HL-60 (cell line): ENCODE data around the gene PGC.

Source experiments
- DNase-seq, 2 experiments: peaks; one replicate each; pipeline ENCODE4 v3.0.0-alpha.2; 2010 to 2020; ENCODE audit warnings: low read depth in 1 of 2, low spot score in 1 of 2
- H3K27ac ChIP-seq: fragments of 250-450 bp; sonication (Bioruptor Pico); replicated peaks from 2 replicates; pipeline ENCODE4 v1.5.1; 2020; ENCODE audit warnings: mild to moderate bottlenecking, moderate library complexity
- H3K27me3 ChIP-seq: fragments of 250-450 bp; sonication (Bioruptor Pico); 2 replicates; pipeline ENCODE4 v1.5.1; 2021; ENCODE audit warnings: mild to moderate bottlenecking, moderate library complexity; ENCODE audit not compliant: insufficient read depth, poor library complexity, severe bottlenecking
- H3K4me3 ChIP-seq: replicated peaks from 2 replicates; pipeline ENCODE4 v1.5.1; 2011; ENCODE audit warnings: mild to moderate bottlenecking, control low read depth, low read length; ENCODE audit not compliant: insufficient read depth
- CTCF ChIP-seq: IDR thresholded peaks from one replicate; pipeline ENCODE4 v1.5.1; 2011; ENCODE audit warnings: low read length, control low read depth, inconsistent platforms; ENCODE audit not compliant: insufficient read depth
- GABPA ChIP-seq: IDR thresholded peaks from 2 replicates; pipeline ENCODE4 v1.6.1; 2012; ENCODE audit warnings: low read depth
- POLR2AphosphoS5 ChIP-seq: IDR thresholded peaks from 2 replicates; pipeline ENCODE4 v1.6.1; 2012; ENCODE audit warnings: low read depth
- REST ChIP-seq: IDR thresholded peaks from 2 replicates; pipeline ENCODE4 v1.6.1; 2012; ENCODE audit warnings: low read depth; ENCODE audit not compliant: insufficient replicate concordance
- SPI1 ChIP-seq: IDR thresholded peaks from 2 replicates; pipeline ENCODE4 v1.6.1; 2012; ENCODE audit warnings: low read depth, mild to moderate bottlenecking, borderline replicate concordance

PGC gene

GRCh38 chr6:41791305-41791704, 44.1 kb upstream of the PGC start:
- no peak for DNase-seq
- no peak overlapping the region for H3K27ac ChIP-seq
- no peak overlapping the region for H3K4me3 ChIP-seq
- TF ChIP-seq POLR2AphosphoS5 = no peak
- no peak for TF ChIP-seq CTCF
- TF ChIP-seq REST = no peak
- no peak for TF ChIP-seq GABPA
- TF ChIP-seq SPI1 = no peak
- no peaks in the 10 kb centered on the region for H3K27me3 ChIP-seq

- no peak overlapping the region for H3K4me3 ChIP-seq
- peak overlapping the region; percentile 85 for H3K27ac ChIP-seq
- peak; percentile 48; the same call in 1 of the 2 replicates for TF ChIP-seq POLR2AphosphoS5
- no peak for TF ChIP-seq REST
- peak; percentile 49 to 76 for DNase-seq
- H3K27me3 ChIP-seq = no peaks in the 10 kb centered on the region
Observed at GRCh38 chr6:41790045-41790444, 42.8 kb upstream of the PGC start.

- Histone ChIP-seq H3K4me3 (no peak overlapping the region; the same call in 1 of the 2 replicates), H3K27ac (peak overlapping the region; percentile 85), H3K27me3 (no peaks in the 10 kb centered on the region)
- TF ChIP-seq SPI1 = no peak
- no peak for TF ChIP-seq REST
- TF ChIP-seq POLR2AphosphoS5 = no peak
- TF ChIP-seq CTCF = no peak
- TF ChIP-seq GABPA = no peak
- DNase-seq = no peak
Observed at GRCh38 chr6:41789390-41789724, 42.2 kb upstream of the PGC start.
